BJ (cell line): Measurements from ENCODE around the gene RNASE7. TPM values are rescaled to one million over a fixed set of nuclear protein-coding genes. Genes with fewer than 3 reads are reported as not detected.

Experiments used
- CTCF ChIA-PET: fragments of 350-600 bp; formaldehyde crosslinking; extraction: SDS; loops from one replicate; lab custom pipeline; 2021; ENCODE audit warnings: antibody characterized with exemption, inconsistent platforms; lab: Yijun Ruan, JAX
- POLR2A ChIA-PET: fragments of 300-600 bp; sonication (Branson Sonifier 250); formaldehyde crosslinking; extraction: SDS; loops from one replicate; lab custom pipeline; 2021; ENCODE audit warnings: antibody characterized with exemption; lab: Charles Lee
- DNase-seq: peaks from one replicate; pipeline ENCODE4 v3.0.0-alpha.2; 2011; ENCODE audit warnings: low read depth
- H3K27me3 ChIP-seq: 2 replicates; pipeline ENCODE4 v1.6.0; 2011; ENCODE audit warnings: low read length; ENCODE audit not compliant: control insufficient read depth, insufficient read depth
- H3K36me3 ChIP-seq: 2 replicates; pipeline ENCODE4 v1.5.1; 2011; ENCODE audit warnings: low read length; ENCODE audit not compliant: control insufficient read depth, insufficient read depth
- H3K4me3 ChIP-seq: 2 replicates; pipeline ENCODE4 v1.5.1; 2011; ENCODE audit warnings: low read depth, mild to moderate bottlenecking, control low read depth, low read length
- CTCF ChIP-seq: IDR thresholded peaks from 2 replicates; pipeline ENCODE4 v1.5.1; 2011; ENCODE audit warnings: low read depth, mild to moderate bottlenecking, control low read depth, inconsistent platforms, low read length, moderate library complexity; ENCODE audit not compliant: insufficient read depth
- polyA minus RNA-seq: library from RNA; depleted of rRNA, polyadenylated mRNA; stranded (reverse); fragments of >200 nt; gene quantifications from 2 replicates; pipeline ENCODE4 v1.2.3, GENCODE V29; 2011; rRNA and poly(A)+ RNA removed
- polyA plus RNA-seq: library from polyadenylated mRNA; depleted of rRNA; stranded (reverse); fragments of >200 nt; gene quantifications from 2 replicates; pipeline ENCODE4 v1.2.3, GENCODE V29; 2011; rRNA removed

RNASE7 gene
- polyA plus RNA-seq (not detected in 2 replicates), polyA minus RNA-seq (not detected in 2 replicates)

GRCh38 chr14:21041676-21042433 is at the start of gene RNASE7:
TSS of gene RNASE7 (plus strand) at chr14:21042362. CDS start at chr14:21042993, 631 bp downstream.
- Histone ChIP-seq H3K27me3 (peaks cover 5% of the 10 kb centered on the region; the same call in 1 of the 2 replicates), H3K36me3 (no peaks in the 10 kb centered on the region), H3K4me3 (no peak within 1 kb of the TSS)
- no peak for DNase-seq
- no peak for TF ChIP-seq CTCF
- POLR2A ChIA-PET: interaction anchor here (0.6 kb wide), 1 partner anchor 30 kb away, joined by 19 read pairs; no protein-coding TSS in a partner anchor
- CTCF ChIA-PET: interaction anchor here (0.8 to 6.9 kb wide), 9 partner anchors 8 to 183 kb away, joined by 3 to 202 read pairs (median 9); partner anchors contain the start of gene RNASE8

GRCh38 chr14:20996521-20996920 is 45.6 kb upstream of the RNASE7 start:
- Histone ChIP-seq H3K27me3 (no peaks in the 10 kb centered on the region), H3K36me3 (peaks cover 15% of the 10 kb centered on the region), H3K4me3 (no peak overlapping the region)
- POLR2A ChIA-PET: no interaction called here
- TF ChIP-seq CTCF: no peak
- CTCF ChIA-PET: interaction anchor here (1.7 to 3.3 kb wide), 4 partner anchors 18 to 108 kb away, joined by 4 to 20 read pairs (median 12); no protein-coding TSS in a partner anchor
- no peak for DNase-seq

- Histone ChIP-seq H3K27me3 (no peaks in the 10 kb centered on the region), H3K36me3 (peaks cover 15% of the 10 kb centered on the region), H3K4me3 (no peak overlapping the region)
- TF ChIP-seq CTCF: no peak
- DNase-seq: no peak
- POLR2A ChIA-PET: no interaction called here
- CTCF ChIA-PET: interaction anchor here (1.4 to 3.3 kb wide), 5 partner anchors 9 to 95 kb away, joined by 3 to 24 read pairs (median 16); no protein-coding TSS in a partner anchor
Observed at GRCh38 chr14:20997115-20997514, 45.0 kb upstream of the RNASE7 start.

GRCh38 chr14:20997564-20997963 is 44.6 kb upstream of the RNASE7 start:
- peaks cover 15% of the 10 kb centered on the region for H3K36me3 ChIP-seq
- CTCF ChIA-PET: interaction anchor here (0.7 to 3.3 kb wide), 7 partner anchors 9 to 142 kb away, joined by 3 to 24 read pairs (median 5); no protein-coding TSS in a partner anchor
- H3K4me3 ChIP-seq: no peak overlapping the region
- H3K27me3 ChIP-seq: no peaks in the 10 kb centered on the region
- TF ChIP-seq CTCF: no peak
- no peak for DNase-seq
- POLR2A ChIA-PET: no interaction called here

GRCh38 chr14:20998139-20998538 is 44.0 kb upstream of the RNASE7 start:
- ChIA-PET CTCF (interaction anchor here (0.7 to 3.3 kb wide), 8 partner anchors 8 to 142 kb away, joined by 3 to 24 read pairs (median 4); no protein-coding TSS in a partner anchor), POLR2A (interaction anchor here (0.9 kb wide), 1 partner anchor 16 kb away, joined by 3 read pairs; no protein-coding TSS in a partner anchor)
- Histone ChIP-seq H3K27me3 (no peaks in the 10 kb centered on the region), H3K36me3 (peaks cover 15% of the 10 kb centered on the region), H3K4me3 (no peak overlapping the region)
- TF ChIP-seq CTCF: no peak
- no peak for DNase-seq
